H1 (cell line): ENCODE results near the gene GMEB2. TPM values are rescaled to one million over a fixed set of nuclear protein-coding genes. Genes with fewer than 3 reads are reported as not detected.

ENCODE experiments used
- CHD7 ChIP-seq: fragments of 300-600 bp; sonication (generic); IDR thresholded peaks from 2 replicates; pipeline ENCODE4 v1.7.1; 2012; ENCODE audit warnings: low read length, moderate library complexity, mild to moderate bottlenecking, inconsistent platforms; ENCODE audit not compliant: insufficient replicate concordance
- polyA plus RNA-seq, 7 experiments: library from polyadenylated mRNA; depleted of rRNA in 3 of 7; stranded (reverse) in 5 of 7; unstranded in 2 of 7; fragments of >200 nt in 5 of 7; fragments of 200-250 nt in 2 of 7; gene quantifications; 1 replicate in 5 of 7; 2 replicates in 1 of 7; 4 replicates in 1 of 7; pipeline versions ENCODE4 v1.2.1 to v1.2.3, GENCODE V29; 2011 to 2013; ENCODE audit warnings: missing spikeins in 2 of 7, mixed read lengths in 2 of 7
- total RNA-seq: library from RNA; stranded (reverse); fragmentation: NEBNext Ultra II Directional; extraction: Animal tissue kit (Norgen Biotek cat#: 25700); gene quantifications from 2 replicates; pipeline ENCODE4 v1.2.1, GENCODE V29; 2021

GMEB2 gene
- total and polyA plus RNA-seq, 2 of the 8 experiments (the other 6 are each of a cell fraction or from before 2014, with no cell fraction given): 12.9 to 14.2 TPM

GRCh38 chr20:63612276-63612931, 14.5 kb downstream of the GMEB2 start (continued):
- no peak for TF ChIP-seq CHD7
